Measurements from ENCODE around the gene YAE1. TPM values are rescaled to one million over a fixed set of nuclear protein-coding genes. Genes with fewer than 3 reads are reported as not detected.

Gene YAE1
- polyA plus RNA-seq, 1 donor from 2014 or later: 11.5 TPM

DNA sequence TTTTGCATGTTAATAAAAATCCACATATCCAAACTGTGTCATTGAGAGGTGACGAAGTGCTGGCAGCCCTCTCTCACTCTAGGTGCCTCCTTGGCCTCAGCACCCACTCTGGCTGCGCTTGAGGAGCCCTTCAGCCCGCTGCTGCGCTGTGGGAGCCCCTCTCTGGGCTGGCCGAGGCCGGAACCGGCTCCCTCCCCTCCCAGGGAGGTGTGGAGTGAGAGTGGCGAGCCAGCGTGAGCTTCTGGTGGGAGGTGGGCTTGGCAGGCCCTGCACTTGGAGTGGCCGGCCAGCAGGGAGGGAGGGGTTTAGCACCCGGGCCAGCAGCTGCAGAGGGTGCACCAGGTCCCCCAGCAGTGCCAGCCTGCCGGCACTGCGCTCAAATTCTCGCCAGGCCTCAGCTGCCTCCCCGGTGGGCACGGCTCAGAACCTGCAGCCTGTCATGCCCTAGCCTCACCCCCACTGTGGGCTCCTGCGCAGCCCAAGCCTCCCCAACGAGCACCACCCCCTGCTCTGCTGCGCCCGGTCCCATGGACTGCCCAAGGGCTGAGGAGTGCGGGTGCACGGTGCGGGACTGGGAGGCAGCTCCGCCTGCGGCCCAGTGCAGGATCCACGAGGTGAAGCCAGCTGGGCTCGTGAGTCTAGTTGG is 11.1 kb downstream of the YAE1 start:
- no peaks in the 10 kb centered on the region for H3K27me3 Mint-ChIP-seq
- H3K9me3 Mint-ChIP-seq: no peaks in the 10 kb centered on the region
- no peak overlapping the region for H3K27ac Mint-ChIP-seq
- peaks cover 0 to 3% (median 0%) of the 10 kb centered on the region in 3 donors for H3K4me1 Mint-ChIP-seq
- peaks cover 2% of the 10 kb centered on the region for H3K36me3 Mint-ChIP-seq
- no peak overlapping the region for H3K4me3 Mint-ChIP-seq

DNA sequence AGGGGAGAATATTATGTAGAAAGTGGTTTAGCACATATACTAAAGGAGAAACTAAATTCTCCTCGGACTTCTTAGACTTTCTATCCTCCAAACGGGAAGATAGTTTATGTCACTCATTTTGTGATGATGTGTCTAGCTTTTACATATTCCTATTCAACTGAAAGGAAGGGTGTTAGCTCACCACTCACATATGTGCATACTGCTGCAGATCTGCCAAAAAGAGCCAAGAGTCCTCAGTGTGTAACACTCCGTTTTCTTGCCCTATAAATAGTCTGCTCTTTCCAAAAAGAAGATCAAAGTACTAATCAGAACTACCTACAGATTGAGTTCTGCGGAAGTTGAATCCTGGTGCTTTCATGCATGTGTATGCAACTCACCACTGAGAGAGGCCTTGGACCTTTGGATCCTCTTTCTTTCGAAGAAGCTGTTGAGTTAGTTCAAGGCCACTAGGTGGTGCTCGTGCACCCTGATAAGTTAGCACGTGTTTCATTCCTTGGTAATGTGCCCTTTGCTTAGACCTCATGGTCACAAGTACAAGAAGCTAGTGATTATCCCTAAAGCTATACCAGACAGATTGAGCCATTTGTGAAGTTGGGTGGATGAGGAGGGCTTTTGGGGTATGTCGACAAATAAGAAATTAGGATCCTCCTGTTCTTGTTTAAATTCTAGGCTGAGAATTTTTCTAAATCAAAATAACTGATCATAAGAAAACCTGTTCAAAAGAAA is 14.1 kb downstream of the YAE1 start:
- Mint-ChIP-seq H3K27ac (no peak overlapping the region), H3K9me3 (no peaks in the 10 kb centered on the region), H3K36me3 (peaks cover 4% of the 10 kb centered on the region), H3K4me3 (no peak overlapping the region), H3K27me3 (no peaks in the 10 kb centered on the region), H3K4me1 (peaks cover 0 to 3% (median 0%) of the 10 kb centered on the region in 3 donors)

DNA sequence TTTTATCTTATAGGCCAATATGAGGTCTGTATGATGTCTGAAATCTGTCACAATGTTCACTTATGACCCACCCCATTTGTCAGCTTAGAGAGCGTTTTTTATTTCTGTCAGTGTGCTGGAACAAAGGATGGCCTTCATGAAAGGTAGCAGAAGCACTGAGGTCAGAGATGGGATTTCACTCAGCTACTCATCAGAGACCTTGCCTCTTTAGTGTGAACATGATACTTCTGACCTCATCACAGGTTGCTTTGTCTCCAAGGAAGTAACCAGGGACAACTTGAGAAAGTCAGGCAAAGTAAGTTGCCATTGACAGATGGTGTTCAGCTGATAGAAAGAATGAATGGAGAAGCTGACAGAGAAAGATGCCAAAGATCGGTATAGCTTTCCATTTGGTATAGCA is 16.3 kb downstream of the YAE1 start:
- Mint-ChIP-seq H3K9me3 (no peaks in the 10 kb centered on the region), H3K36me3 (peaks cover 3% of the 10 kb centered on the region), H3K4me3 (no peak overlapping the region), H3K27ac (no peak overlapping the region), H3K4me1 (peaks cover 0 to 3% (median 0%) of the 10 kb centered on the region in 3 donors), H3K27me3 (no peaks in the 10 kb centered on the region)

DNA sequence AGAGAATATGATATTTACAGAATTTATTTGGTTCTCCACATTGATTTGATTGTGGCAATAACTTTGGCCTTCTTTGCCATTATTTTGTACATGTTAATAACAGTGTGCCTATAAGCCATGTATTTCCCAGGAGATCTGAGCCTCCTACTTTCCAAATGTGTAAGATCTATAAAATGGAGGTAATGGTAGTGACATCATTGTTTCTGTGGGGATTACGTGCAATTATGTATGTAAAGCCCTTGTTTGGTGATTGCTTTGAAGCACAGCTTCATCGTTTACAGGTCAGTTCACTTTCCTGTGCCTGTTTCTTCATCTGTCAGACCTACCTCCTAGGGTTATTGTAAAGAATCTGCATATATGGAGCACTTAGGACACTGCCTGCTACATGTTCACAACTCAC is 17.3 kb downstream of the YAE1 start:
- Mint-ChIP-seq H3K36me3 (peaks cover 3% of the 10 kb centered on the region), H3K4me3 (no peak overlapping the region), H3K27ac (no peak overlapping the region), H3K9me3 (no peaks in the 10 kb centered on the region), H3K4me1 (peaks cover 0 to 3% (median 0%) of the 10 kb centered on the region in 3 donors), H3K27me3 (no peaks in the 10 kb centered on the region)

DNA sequence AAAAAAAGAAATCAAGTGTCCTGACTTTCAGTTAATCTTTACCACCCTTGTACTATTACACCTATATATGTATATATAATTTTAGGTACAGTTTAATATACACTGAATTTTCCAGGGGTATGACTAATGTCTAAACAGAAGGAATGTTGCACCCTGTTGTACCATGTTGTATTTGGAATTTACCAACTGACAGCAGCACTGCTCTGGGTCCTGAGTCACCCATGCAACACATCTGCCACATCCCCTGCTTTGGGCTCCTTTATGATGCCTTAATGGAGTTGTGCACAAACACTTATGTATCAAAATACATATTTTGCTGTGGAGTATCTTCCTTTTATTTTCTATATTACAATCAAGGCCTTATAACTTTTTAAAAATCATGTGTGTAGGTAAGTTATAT is 21.2 kb downstream of the YAE1 start:
- Mint-ChIP-seq H3K36me3 (peaks cover 3% of the 10 kb centered on the region), H3K4me3 (no peak overlapping the region), H3K27me3 (no peaks in the 10 kb centered on the region), H3K9me3 (no peaks in the 10 kb centered on the region), H3K27ac (no peak overlapping the region), H3K4me1 (peaks cover 0 to 4% (median 0%) of the 10 kb centered on the region in 3 donors)

DNA sequence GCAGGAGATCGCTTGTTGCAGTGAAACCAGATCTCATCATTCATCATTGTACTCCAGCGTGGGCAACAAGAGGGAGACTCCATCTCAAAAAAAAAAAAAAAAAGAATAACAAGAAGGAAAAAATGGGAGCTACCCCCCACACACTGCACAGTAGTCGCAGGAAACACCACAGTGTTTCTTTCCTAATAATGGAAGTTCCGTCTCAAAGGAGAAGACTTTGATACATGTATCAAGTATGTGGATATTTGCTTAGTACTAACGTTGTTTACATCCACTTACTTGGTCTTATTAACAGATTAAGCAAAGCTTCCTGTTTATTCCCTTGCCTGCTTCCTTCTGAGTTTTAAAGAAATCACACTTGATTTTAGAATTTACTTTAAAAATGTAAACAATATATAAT is 22.2 kb downstream of the YAE1 start:
- peaks cover 3% of the 10 kb centered on the region for H3K36me3 Mint-ChIP-seq
- H3K4me1 Mint-ChIP-seq: peaks cover 0 to 4% (median 0%) of the 10 kb centered on the region in 3 donors
- no peaks in the 10 kb centered on the region for H3K9me3 Mint-ChIP-seq
- H3K4me3 Mint-ChIP-seq: no peak overlapping the region
- no peak overlapping the region for H3K27ac Mint-ChIP-seq
- H3K27me3 Mint-ChIP-seq: no peaks in the 10 kb centered on the region

DNA sequence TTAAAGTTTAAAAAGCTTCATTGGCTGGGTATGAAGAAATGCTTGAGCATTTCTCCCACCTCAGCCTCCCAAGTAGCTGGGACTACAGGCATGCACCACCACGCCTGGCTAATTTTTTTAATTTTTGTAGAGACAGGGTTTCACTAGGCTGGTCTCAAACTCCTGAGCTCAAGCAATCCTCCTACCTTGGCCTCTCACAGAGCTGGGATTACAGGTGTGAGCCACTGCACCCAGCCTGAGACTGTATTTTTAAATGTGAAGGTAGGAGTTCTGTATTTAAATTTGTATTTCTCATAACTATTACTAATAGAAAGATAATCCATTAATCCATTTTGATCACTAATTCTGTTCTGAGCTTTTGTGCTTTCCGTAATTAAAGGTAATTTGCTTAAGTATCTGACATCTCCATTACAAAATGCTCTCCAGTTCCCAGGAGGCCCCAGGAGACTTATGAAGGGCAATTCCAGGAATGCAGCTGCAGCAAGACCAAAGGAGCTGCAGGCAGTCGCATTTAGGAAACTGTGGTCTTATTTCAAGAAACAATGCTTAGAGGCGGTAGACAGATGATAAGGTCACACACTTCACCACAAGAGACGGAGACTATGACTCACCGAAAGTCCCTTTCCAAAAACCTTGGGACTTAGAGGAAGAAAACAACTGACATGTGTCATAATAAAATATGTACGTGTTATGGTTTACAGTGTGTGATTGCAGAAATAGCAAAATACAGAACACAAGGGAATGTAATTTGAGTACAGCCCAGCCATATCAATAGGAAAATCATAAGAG is 23.3 kb downstream of the YAE1 start:
- no peak overlapping the region for H3K27ac Mint-ChIP-seq
- no peaks in the 10 kb centered on the region for H3K9me3 Mint-ChIP-seq
- peaks cover 0 to 4% (median 0%) of the 10 kb centered on the region in 3 donors for H3K4me1 Mint-ChIP-seq
- peaks cover 4% of the 10 kb centered on the region for H3K36me3 Mint-ChIP-seq
- H3K4me3 Mint-ChIP-seq: no peak overlapping the region
- no peaks in the 10 kb centered on the region for H3K27me3 Mint-ChIP-seq

DNA sequence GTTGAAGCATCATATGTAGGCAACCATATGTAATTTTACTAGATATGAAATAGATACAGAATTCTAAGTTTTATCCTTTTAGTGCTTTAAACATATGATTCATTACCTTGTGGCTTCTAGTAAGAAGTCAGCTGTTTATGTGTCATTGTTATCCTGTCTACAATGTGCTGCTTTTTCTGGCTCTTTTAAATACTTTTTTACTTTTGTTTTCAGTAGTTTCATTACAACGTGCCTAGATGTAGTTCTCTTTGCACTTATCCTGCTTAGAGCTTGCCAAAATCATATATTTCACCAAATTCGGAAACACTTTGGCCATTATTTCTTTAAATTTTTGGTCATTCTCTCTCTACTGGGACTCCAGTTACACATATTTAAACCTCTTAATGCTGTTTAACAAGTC is 26.4 kb downstream of the YAE1 start:
- no peak overlapping the region for H3K4me3 Mint-ChIP-seq

DNA sequence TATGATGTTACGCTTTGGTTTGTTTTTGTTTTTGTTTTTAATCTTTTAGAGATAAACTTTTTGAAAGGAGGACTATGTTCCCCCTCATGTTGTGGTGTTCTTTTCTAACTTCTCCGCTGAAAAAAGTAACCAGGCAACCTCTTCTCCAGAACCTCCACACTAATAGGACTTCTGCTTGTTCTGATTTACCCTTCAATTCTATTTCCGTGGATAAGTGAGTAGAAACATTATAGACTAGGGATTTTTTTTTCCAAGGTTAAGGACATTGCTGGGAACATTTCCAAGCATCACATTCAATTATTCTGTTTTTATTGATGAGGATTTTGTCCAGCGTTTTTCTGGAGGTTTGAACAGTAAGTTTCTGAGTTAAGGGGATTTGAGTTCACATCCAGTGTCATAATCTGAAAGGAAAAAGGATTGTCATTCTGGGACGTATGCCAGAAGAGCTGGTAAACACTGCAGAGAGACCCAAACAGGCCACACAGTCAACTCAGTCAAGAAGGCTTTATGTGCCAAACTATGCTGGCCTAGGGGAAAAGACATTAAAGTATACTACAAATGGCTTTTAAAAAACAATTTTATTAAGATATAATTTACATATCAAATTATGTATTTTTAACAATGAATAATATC is 28.9 kb downstream of the YAE1 start:
- Mint-ChIP-seq H3K9me3 (no peaks in the 10 kb centered on the region), H3K27ac (no peak overlapping the region), H3K27me3 (no peaks in the 10 kb centered on the region), H3K4me1 (no peaks in the 10 kb centered on the region), H3K36me3 (peaks cover 2% of the 10 kb centered on the region), H3K4me3 (no peak overlapping the region)

More for the DNA sequence above, 26.4 kb downstream of the YAE1 start:
- no peaks in the 10 kb centered on the region for H3K9me3 Mint-ChIP-seq
- H3K36me3 Mint-ChIP-seq: peaks cover 2% of the 10 kb centered on the region
- H3K27ac Mint-ChIP-seq: no peak overlapping the region
- H3K27me3 Mint-ChIP-seq: no peaks in the 10 kb centered on the region
- H3K4me1 Mint-ChIP-seq: peaks cover 0 to 4% (median 0%) of the 10 kb centered on the region in 3 donors

DNA sequence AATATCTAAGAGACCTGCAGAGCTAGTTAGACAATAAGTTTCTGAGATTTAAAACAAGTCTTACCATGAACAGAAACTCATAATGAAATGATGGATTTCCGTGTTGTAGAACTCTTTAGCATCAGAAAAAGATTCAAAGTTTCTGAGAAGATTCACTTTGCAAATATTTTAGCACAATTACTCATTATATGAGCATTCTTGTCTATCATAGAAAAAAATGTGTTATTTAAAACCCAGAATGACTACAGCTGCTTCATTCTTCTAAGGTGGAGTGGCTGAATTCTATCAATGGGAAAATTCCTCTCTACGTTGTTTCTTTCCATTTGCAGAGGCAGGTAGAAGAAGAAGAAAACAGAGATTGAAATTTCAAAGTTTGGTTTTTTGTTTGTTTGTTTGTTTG is 36.1 kb downstream of the YAE1 start:
- Mint-ChIP-seq H3K36me3 (peaks cover 2% of the 10 kb centered on the region), H3K4me1 (no peaks in the 10 kb centered on the region), H3K27ac (no peak overlapping the region)

DNA sequence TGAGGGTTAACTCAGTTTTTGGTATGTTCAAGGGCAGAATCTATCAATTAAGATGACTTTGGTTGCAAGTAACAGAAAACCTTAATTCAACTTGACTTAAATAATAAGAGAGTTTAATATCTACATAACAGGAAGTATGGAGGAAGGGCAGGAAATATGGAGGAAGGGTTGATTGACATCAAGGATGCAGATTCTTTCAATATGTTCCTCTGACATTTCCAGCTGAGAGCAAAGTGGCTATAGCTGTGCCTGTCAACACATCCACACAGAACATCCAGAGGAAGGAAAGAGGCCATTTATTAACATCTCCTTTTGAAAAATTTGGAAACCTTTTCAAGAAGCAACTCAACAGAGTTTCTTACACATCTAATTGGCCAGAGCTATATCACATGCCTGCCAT is 37.7 kb downstream of the YAE1 start:
- H3K36me3 Mint-ChIP-seq: peaks cover 2% of the 10 kb centered on the region
- no peaks in the 10 kb centered on the region for H3K9me3 Mint-ChIP-seq
- no peak overlapping the region for H3K27ac Mint-ChIP-seq
- H3K27me3 Mint-ChIP-seq: peaks cover 1% of the 10 kb centered on the region
- no peak overlapping the region for H3K4me3 Mint-ChIP-seq
- H3K4me1 Mint-ChIP-seq: peaks cover 0 to 1% (median under 1%) of the 10 kb centered on the region in 3 donors

More for the DNA sequence above, 36.1 kb downstream of the YAE1 start:
- Mint-ChIP-seq H3K4me3 (no peak overlapping the region), H3K9me3 (no peaks in the 10 kb centered on the region), H3K27me3 (no peaks in the 10 kb centered on the region)

DNA sequence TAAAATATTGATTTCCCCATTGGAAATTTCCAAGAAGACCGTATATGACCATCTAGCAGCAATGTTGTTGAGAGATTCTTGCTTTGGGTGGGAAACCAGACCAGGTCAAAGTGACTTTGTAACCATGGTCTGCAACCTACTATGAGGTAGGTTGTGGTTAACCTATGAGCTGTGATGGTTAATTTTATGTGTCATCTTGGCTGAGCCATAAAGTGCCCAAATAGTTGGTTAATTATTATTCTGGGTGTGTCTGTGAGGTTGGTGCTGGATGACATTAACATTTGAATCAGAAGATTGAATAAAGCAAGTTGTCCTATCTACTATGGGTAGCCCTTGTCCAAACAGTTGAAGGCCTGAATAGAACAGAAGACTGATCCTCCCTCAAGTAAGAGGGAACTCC is 38.9 kb downstream of the YAE1 start:
- Mint-ChIP-seq H3K4me3 (no peak overlapping the region), H3K9me3 (no peaks in the 10 kb centered on the region), H3K27me3 (peaks cover 8% of the 10 kb centered on the region), H3K4me1 (peaks cover 3 to 12% (median 8%) of the 10 kb centered on the region in 3 donors), H3K27ac (no peak overlapping the region), H3K36me3 (peaks cover 5% of the 10 kb centered on the region)

DNA sequence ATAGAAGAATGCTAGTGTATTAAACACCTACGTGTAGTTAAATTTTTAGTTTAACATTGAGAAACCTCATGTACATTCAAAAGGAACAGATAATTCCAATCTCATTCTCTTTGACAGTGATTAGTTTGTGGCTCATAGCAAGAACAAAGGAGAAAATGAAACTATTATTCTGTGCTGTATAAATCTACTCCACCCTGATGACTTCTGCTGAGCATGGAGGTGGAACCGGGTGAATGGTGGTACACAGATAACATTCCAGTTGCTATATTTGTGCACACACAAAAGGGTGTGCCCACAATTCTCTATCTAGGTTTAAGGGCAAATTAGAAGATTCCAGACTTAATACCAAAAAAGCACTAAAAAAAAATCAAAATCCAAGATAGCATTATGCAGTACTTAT is 40.1 kb downstream of the YAE1 start:
- H3K27me3 Mint-ChIP-seq: peaks cover 17% of the 10 kb centered on the region
- H3K4me1 Mint-ChIP-seq: peaks cover 3 to 12% (median 10%) of the 10 kb centered on the region in 3 donors
- no peak overlapping the region for H3K27ac Mint-ChIP-seq
- H3K36me3 Mint-ChIP-seq: peaks cover 5% of the 10 kb centered on the region
- no peak overlapping the region for H3K4me3 Mint-ChIP-seq
- H3K9me3 Mint-ChIP-seq: no peaks in the 10 kb centered on the region

DNA sequence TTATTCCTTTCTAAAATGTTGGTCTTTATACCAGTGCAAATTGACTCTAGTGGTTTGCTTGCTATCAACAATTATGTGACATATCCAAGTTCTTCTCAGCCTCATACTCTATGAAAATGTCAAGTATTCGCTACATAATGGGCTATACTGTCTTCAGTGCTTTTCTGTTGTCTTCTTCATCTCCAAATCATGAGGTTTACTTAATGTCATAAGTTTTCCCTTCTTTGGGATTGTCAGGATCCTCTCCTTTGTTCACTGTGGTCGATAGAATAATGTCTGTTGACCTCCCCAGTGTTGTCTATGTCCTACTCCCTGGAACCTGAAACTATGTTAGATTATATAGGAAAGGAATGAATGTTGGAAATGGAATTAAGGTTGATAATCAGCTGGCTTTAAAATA is 40.7 kb downstream of the YAE1 start:
- Mint-ChIP-seq H3K27ac (no peak overlapping the region), H3K36me3 (peaks cover 5% of the 10 kb centered on the region), H3K9me3 (no peaks in the 10 kb centered on the region), H3K4me3 (no peak overlapping the region), H3K4me1 (peaks cover 3 to 12% (median 10%) of the 10 kb centered on the region in 3 donors), H3K27me3 (peaks cover 17% of the 10 kb centered on the region)

DNA sequence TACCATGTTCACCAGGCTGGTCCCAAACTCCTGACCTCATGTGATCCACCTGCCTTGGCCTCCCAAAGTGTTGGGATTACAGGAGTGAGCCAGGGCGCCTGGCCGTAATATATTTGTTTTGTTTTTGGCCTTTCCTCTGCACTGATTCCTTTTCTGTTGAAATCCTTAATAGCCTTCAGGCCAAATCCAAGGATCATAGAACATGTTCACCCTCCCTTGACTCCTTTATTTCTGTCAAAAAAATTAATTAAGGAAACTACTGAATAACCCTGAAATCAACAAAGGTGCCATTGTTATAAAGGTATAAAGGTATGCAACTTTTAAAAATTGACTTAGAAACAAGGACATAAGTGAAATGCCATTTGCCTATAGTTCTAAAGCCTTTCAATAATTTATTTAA is 41.7 kb downstream of the YAE1 start:
- Mint-ChIP-seq H3K27ac (no peak overlapping the region), H3K4me1 (peaks cover 3 to 12% (median 10%) of the 10 kb centered on the region in 3 donors), H3K4me3 (no peak overlapping the region)

More for the DNA sequence above, 41.7 kb downstream of the YAE1 start:
- Mint-ChIP-seq H3K27me3 (peaks cover 17% of the 10 kb centered on the region), H3K36me3 (peaks cover 5% of the 10 kb centered on the region), H3K9me3 (no peaks in the 10 kb centered on the region)
